Thymus (tissue), 11 donors: ENCODE results near the gene LRRC8D. TPM values are rescaled to one million over a fixed set of nuclear protein-coding genes. Genes with fewer than 3 reads are reported as not detected.

ENCODE experiments used
- DNase-seq, 9 donors: peaks; one replicate each; pipeline ENCODE4 v3.0.0-alpha.2; 2013; ENCODE audit warnings: low spot score in 9 of 9, low read depth in 6 of 9, missing footprints in 1 of 9
- H3K27ac ChIP-seq, 2 donors: one replicate each; pipeline ENCODE4 v1.5.1; 2013; ENCODE audit warnings: control low read depth in 1 of 2, low read depth in 1 of 2, low read length in 1 of 2, mild to moderate bottlenecking in 1 of 2, moderate library complexity in 1 of 2
- H3K27me3 ChIP-seq, 2 donors: one replicate each; pipeline ENCODE4 v1.5.1; 2013; ENCODE audit warnings: low read length in 1 of 2; ENCODE audit not compliant: control insufficient read depth in 2 of 2, insufficient read depth in 1 of 2
- H3K36me3 ChIP-seq, 2 donors: one replicate each; pipeline ENCODE4 v1.5.1; 2013; ENCODE audit warnings: low read length in 1 of 2, mild to moderate bottlenecking in 1 of 2, moderate library complexity in 1 of 2; ENCODE audit not compliant: control insufficient read depth in 2 of 2, insufficient read depth in 2 of 2
- H3K4me1 ChIP-seq, 2 donors: one replicate each; pipeline ENCODE4 v1.5.1; 2013; ENCODE audit warnings: low read length in 2 of 2; ENCODE audit not compliant: control insufficient read depth in 2 of 2, insufficient read depth in 2 of 2
- H3K4me3 ChIP-seq, 2 donors: one replicate each; pipeline ENCODE4 v1.5.1; 2013; ENCODE audit warnings: low read length in 2 of 2, control low read depth in 1 of 2, mild to moderate bottlenecking in 1 of 2
- H3K9me3 ChIP-seq, 2 donors: one replicate each; pipeline ENCODE4 v1.5.1; 2013; ENCODE audit warnings: low read length in 1 of 2, mild to moderate bottlenecking in 1 of 2; ENCODE audit not compliant: control insufficient read depth in 2 of 2, insufficient read depth in 1 of 2
- WGBS: extraction: QIAGEN DNeasy Blood & Tissue Kit; methylation state at CpG from one replicate; pipeline ENCODE4 v1.1.7; 2013; 5-methylcytosine and 5-hydroxymethylcytosine counted together
- polyA plus RNA-seq: library from polyadenylated mRNA; stranded (reverse); fragments of 200-250 nt; gene quantifications from one replicate; pipeline ENCODE4 v1.2.3, GENCODE V29; 2013
- total RNA-seq: library from RNA; stranded (reverse); fragments of 120-200 nt; gene quantifications from one replicate; pipeline ENCODE4 v1.2.4, GENCODE V29; 2013
- donor health status: healthy.

The LRRC8D gene
- total and polyA plus RNA-seq, 2 donors = 23.6 to 23.8 TPM

- Histone ChIP-seq H3K27ac (no peak overlapping the region), H3K27me3 (no peaks in the 10 kb centered on the region), H3K4me3 (no peak overlapping the region), H3K4me1 (peaks cover 0 to 10% of the 10 kb centered on the region in 2 donors), H3K9me3 (no peaks in the 10 kb centered on the region), H3K36me3 (peaks cover 6 to 10% of the 10 kb centered on the region in 2 donors)
- DNase-seq = no peak
- whole genome bisulfite sequencing = 63% methylated on average over 2 of the region's 2 CpGs
Observed at GRCh38 chr1:89900323-89900722, 79.5 kb downstream of the LRRC8D start.

DNA sequence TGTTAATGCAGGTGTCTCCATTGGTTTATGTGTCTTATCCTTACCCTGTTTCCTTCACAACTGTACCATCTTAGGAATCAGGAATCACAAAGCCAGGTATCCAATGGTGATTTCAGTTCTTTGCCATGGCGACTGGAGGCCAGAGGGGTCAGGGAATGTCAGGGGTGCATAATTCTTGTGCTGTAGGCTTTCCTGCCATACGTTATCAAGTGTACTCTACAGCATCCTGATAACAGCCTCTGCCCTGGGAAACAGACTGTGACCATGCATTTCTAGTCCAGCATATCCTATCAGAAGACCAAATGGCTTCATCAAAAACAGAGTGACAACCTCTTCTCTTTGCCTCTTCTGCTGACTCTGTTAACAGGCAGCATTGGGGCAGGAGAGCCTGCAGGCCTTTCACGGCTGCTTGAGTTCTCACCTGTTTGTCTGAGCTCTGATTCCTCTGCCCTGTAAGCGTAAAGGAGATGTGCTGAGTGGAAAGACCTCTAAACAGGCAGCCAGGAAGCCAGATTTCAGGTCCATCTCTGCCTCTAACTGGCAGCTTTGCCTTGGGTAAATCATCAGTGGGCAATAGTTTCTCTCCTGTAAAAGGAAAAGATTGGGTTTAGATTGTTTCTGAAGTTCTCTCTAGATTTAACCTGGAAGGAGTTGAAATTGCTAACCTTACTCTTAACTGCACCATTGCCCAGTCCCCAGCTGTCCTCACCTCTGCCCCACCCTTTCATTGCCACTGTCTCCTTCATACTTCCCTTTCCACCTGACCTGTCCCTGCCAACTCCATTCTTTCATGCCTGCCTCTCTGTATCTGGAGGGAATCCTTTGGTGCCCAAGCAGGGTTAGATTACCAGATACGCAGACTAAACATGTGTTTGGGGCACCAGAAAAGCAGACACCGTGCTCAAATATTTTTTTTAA, 80.2 kb downstream of the LRRC8D start:
- WGBS = 97% methylated on average over 6 of the region's 6 CpGs
- H3K4me1 ChIP-seq = peaks cover 0 to 10% of the 10 kb centered on the region in 2 donors
- DNase-seq = no peak

DNA sequence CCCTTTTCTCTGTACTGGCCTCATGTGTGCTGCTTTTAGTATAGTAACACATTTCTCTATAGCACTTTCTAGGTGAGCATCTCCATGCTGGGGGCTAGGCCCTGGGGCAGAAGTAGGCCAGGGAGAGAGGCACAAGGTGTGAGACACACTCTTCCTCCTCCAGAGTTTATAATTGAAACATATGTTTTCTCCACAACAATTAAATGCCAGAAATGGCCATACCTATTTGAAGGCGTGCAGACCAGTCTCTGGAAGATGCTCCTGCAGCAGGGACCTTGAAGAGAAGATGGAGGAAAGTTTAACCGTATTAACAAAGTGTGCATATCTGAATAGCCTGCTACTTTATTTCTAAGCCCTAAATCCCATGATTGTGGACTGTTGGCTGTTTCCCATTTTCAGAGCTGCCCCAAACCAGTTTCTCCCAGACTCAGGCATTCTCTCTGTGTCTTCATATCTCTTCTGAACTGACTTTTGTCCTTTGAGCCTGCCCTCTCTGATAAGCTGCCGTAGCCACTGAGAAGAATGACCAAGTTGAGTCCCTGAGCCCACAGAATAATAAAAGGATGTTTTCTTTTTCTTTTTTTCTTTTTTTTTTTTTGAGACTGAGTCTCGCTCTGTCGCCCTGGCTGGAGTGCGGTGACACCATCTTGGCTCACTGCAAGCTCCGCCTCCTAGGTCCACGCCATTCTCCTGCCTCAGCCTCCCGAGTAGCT, 81.3 kb downstream of the LRRC8D start:
- Histone ChIP-seq H3K9me3 (no peaks in the 10 kb centered on the region), H3K4me3 (no peak overlapping the region), H3K27ac (no peak overlapping the region), H3K4me1 (peaks cover 2 to 17% of the 10 kb centered on the region in 2 donors), H3K27me3 (no peaks in the 10 kb centered on the region), H3K36me3 (peaks cover 4 to 6% of the 10 kb centered on the region in 2 donors)
- no peak for DNase-seq
- WGBS = 97% methylated on average over 9 of the region's 9 CpGs

More for the DNA sequence above, 80.2 kb downstream of the LRRC8D start:
- Histone ChIP-seq H3K9me3 (no peaks in the 10 kb centered on the region), H3K36me3 (peaks cover 6 to 7% of the 10 kb centered on the region in 2 donors), H3K4me3 (no peak overlapping the region), H3K27ac (no peak overlapping the region), H3K27me3 (no peaks in the 10 kb centered on the region)

- Histone ChIP-seq H3K9me3 (no peaks in the 10 kb centered on the region), H3K27me3 (no peaks in the 10 kb centered on the region), H3K27ac (no peak overlapping the region), H3K4me1 (peaks cover 2 to 20% of the 10 kb centered on the region in 2 donors), H3K4me3 (no peak overlapping the region), H3K36me3 (peaks cover 0 to 4% of the 10 kb centered on the region in 2 donors)
- WGBS = 97% methylated on average over 1 of the region's 1 CpG
- DNase-seq = no peak
Observed at GRCh38 chr1:89903550-89903949, 82.7 kb downstream of the LRRC8D start.

GRCh38 chr1:89904219-89904980, 83.6 kb downstream of the LRRC8D start:
- DNase-seq = no peak
- no peaks in the 10 kb centered on the region for H3K27me3 ChIP-seq
- no peak overlapping the region for H3K27ac ChIP-seq
- 61% methylated on average over 6 of the region's 6 CpGs for whole genome bisulfite sequencing
- no peak overlapping the region for H3K4me3 ChIP-seq
- no peaks in the 10 kb centered on the region for H3K9me3 ChIP-seq
- peaks cover 2 to 18% of the 10 kb centered on the region in 2 donors for H3K4me1 ChIP-seq
- peaks cover 0 to 4% of the 10 kb centered on the region in 2 donors for H3K36me3 ChIP-seq

GRCh38 chr1:89905395-89906058, 84.7 kb downstream of the LRRC8D start:
- no peaks in the 10 kb centered on the region for H3K9me3 ChIP-seq
- WGBS = 97% methylated on average over 5 of the region's 5 CpGs
- H3K36me3 ChIP-seq = peaks cover 0 to 4% of the 10 kb centered on the region in 2 donors
- no peak for DNase-seq
- no peak overlapping the region for H3K27ac ChIP-seq
- no peaks in the 10 kb centered on the region for H3K27me3 ChIP-seq
- H3K4me1 ChIP-seq = peaks cover 2 to 18% of the 10 kb centered on the region in 2 donors
- no peak overlapping the region for H3K4me3 ChIP-seq

DNA sequence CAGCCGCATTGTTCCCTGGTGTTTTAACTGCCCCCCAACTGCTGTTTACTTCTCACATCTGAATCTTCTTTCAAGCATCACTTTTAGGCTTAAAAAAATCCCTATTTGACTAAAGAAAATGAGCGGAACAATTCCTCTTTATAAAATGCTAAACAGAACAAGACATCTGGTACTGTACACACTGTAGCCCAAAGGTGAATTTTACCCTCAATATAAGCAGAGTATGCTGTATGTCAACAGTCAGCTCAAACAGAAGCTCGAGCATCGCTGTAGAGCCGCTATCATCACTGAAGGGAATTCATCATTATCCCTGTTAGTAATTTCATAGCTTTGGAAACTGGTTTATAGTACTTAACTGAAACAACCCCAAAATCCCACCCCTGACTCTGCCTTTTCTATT, 85.3 kb downstream of the LRRC8D start:
- no peak for DNase-seq
- 98% methylated on average over 5 of the region's 5 CpGs for WGBS
- Histone ChIP-seq H3K27me3 (no peaks in the 10 kb centered on the region), H3K4me1 (peaks cover 5 to 18% of the 10 kb centered on the region in 2 donors), H3K36me3 (peaks cover 0 to 4% of the 10 kb centered on the region in 2 donors), H3K9me3 (no peaks in the 10 kb centered on the region), H3K4me3 (no peak overlapping the region), H3K27ac (no peak overlapping the region)

GRCh38 chr1:89907727-89908212, 86.9 kb downstream of the LRRC8D start:
- Histone ChIP-seq H3K36me3 (peaks cover 4 to 5% of the 10 kb centered on the region in 2 donors), H3K27me3 (no peaks in the 10 kb centered on the region), H3K4me1 (peaks cover 5 to 18% of the 10 kb centered on the region in 2 donors), H3K9me3 (no peaks in the 10 kb centered on the region), H3K4me3 (no peak overlapping the region), H3K27ac (no peak overlapping the region)
- DNase-seq = no peak
- WGBS = 98% methylated on average over 2 of the region's 2 CpGs
